ENCODE results near the gene TBC1D1.

TBC1D1 gene

GRCh38 chr4:38162240-38162784 lies 271.4 kb downstream of the TBC1D1 start:
- peak overlapping the region; percentile 20 for H2BK12ac ChIP-seq (ENCODE audit: low read length)
- WGBS (ENCODE audit: extremely low coverage, insufficient coverage, insufficient read length): no CpG with 5 or more reads among the region's 4 CpGs

GRCh38 chr4:38163216-38164006 lies 272.5 kb downstream of the TBC1D1 start:
- Histone ChIP-seq H3K18ac (ENCODE audit: low read length) (no peak overlapping the region), H2BK12ac (ENCODE audit: low read length) (no peak overlapping the region), H2BK120ac (ENCODE audit: insufficient read depth, low read length, poor library complexity) (no peak overlapping the region), H2AK5ac (ENCODE audit: low read length) (no peak overlapping the region), H3K9me3 (ENCODE audit: insufficient read depth, low read depth, low read length) (no peaks in the 10 kb centered on the region), H3K14ac (ENCODE audit: low read length) (no peak overlapping the region), H3K27me3 (ENCODE audit: insufficient read depth, low read length) (no peaks in the 10 kb centered on the region), H2AFZ (ENCODE audit: insufficient read depth, low read length, poor library complexity) (no peak overlapping the region), H3K23ac (ENCODE audit: low read length) (no peak overlapping the region), H4K91ac (ENCODE audit: low read depth, low read length) (no peak overlapping the region), H2BK5ac (ENCODE audit: low read depth, low read length, poor library complexity) (no peak overlapping the region), H3K79me2 (ENCODE audit: control insufficient read depth, insufficient read depth, low read length, poor library complexity) (no peaks in the 10 kb centered on the region), H3K4ac (ENCODE audit: low read depth, low read length) (no peak overlapping the region), H3K4me2 (ENCODE audit: low read length) (no peak overlapping the region), H4K12ac (ENCODE audit: low read depth, low read length) (no peak overlapping the region), H4K8ac (ENCODE audit: low read depth, low read length) (no peak overlapping the region), H3K36me3 (ENCODE audit: control insufficient read depth in 1 of 2, insufficient read depth in 2 of 2, low read length in 2 of 2) (no peaks in the 10 kb centered on the region), H3K79me1 (ENCODE audit: low read length) (peaks cover 2% of the 10 kb centered on the region), H3K4me3 (ENCODE audit: low read depth, low read length) (no peak overlapping the region), H3K27ac (ENCODE audit: low read depth, low read length) (no peak overlapping the region), H3K4me1 (ENCODE audit: control insufficient read depth in 1 of 2, insufficient read depth in 2 of 2, low read length in 2 of 2) (peaks cover 5% of the 10 kb centered on the region in 2 experiments), H3K9ac (ENCODE audit: low read length) (no peak overlapping the region)
- DNase-seq: no peak
- WGBS (ENCODE audit: extremely low coverage, insufficient coverage, insufficient read length): no CpG with 5 or more reads among the region's 5 CpGs

More at GRCh38 chr4:38162240-38162784, 271.4 kb downstream of the TBC1D1 start:
- Histone ChIP-seq H3K18ac (ENCODE audit: low read length) (no peak overlapping the region), H3K27me3 (ENCODE audit: insufficient read depth, low read length) (no peaks in the 10 kb centered on the region), H4K91ac (ENCODE audit: low read depth, low read length) (no peak overlapping the region), H3K27ac (ENCODE audit: low read depth, low read length) (no peak overlapping the region), H3K36me3 (ENCODE audit: control insufficient read depth in 1 of 2, insufficient read depth in 2 of 2, low read length in 2 of 2) (no peaks in the 10 kb centered on the region), H3K4me2 (ENCODE audit: low read length) (no peak overlapping the region), H2AFZ (ENCODE audit: insufficient read depth, low read length, poor library complexity) (no peak overlapping the region), H3K79me2 (ENCODE audit: control insufficient read depth, insufficient read depth, low read length, poor library complexity) (no peaks in the 10 kb centered on the region), H2BK5ac (ENCODE audit: low read depth, low read length, poor library complexity) (no peak overlapping the region), H2BK120ac (ENCODE audit: insufficient read depth, low read length, poor library complexity) (no peak overlapping the region), H3K4me1 (ENCODE audit: control insufficient read depth in 1 of 2, insufficient read depth in 2 of 2, low read length in 2 of 2) (peaks cover 5% of the 10 kb centered on the region in 2 experiments), H3K4me3 (ENCODE audit: low read depth, low read length) (no peak overlapping the region), H3K14ac (ENCODE audit: low read length) (peak overlapping the region; percentile 26), H4K12ac (ENCODE audit: low read depth, low read length) (no peak overlapping the region), H3K4ac (ENCODE audit: low read depth, low read length) (no peak overlapping the region), H3K9ac (ENCODE audit: low read length) (no peak overlapping the region), H2AK5ac (ENCODE audit: low read length) (no peak overlapping the region), H3K79me1 (ENCODE audit: low read length) (peaks cover 2% of the 10 kb centered on the region), H4K8ac (ENCODE audit: low read depth, low read length) (no peak overlapping the region), H3K9me3 (ENCODE audit: insufficient read depth, low read depth, low read length) (no peaks in the 10 kb centered on the region), H3K23ac (ENCODE audit: low read length) (no peak overlapping the region)
- no peak for DNase-seq

DNA sequence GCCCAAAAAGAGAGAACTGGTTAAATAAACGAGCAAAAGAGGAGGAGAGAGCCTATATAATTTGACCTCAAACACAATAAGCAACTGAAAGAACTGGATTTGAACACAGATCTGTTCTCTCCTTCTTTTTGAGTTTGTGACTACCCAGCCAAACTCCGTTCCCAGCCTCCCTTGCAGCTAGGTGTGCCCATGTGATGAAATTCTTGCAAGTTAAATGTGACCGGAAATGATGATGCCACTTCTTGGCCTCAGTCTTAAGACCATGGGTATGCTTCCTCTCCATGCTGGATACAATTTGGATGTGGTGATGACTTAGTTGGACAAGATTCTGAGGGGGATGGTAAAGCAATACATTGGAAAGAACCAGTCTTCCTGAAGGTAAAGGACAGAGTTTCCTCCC lies 273.5 kb downstream of the TBC1D1 start:
- no peak overlapping the region for H2BK5ac ChIP-seq (ENCODE audit: low read depth, low read length, poor library complexity)
- H3K36me3 ChIP-seq (ENCODE audit: control insufficient read depth in 1 of 2, insufficient read depth in 2 of 2, low read length in 2 of 2): no peaks in the 10 kb centered on the region
- no peak overlapping the region for H3K18ac ChIP-seq (ENCODE audit: low read length)
- H3K27me3 ChIP-seq (ENCODE audit: insufficient read depth, low read length): no peaks in the 10 kb centered on the region
- H2BK12ac ChIP-seq (ENCODE audit: low read length): no peak overlapping the region
- peaks cover 2% of the 10 kb centered on the region for H3K79me1 ChIP-seq (ENCODE audit: low read length)
- no peak overlapping the region for H3K23ac ChIP-seq (ENCODE audit: low read length)
- H2AK5ac ChIP-seq (ENCODE audit: low read length): no peak overlapping the region
- H4K91ac ChIP-seq (ENCODE audit: low read depth, low read length): no peak overlapping the region
- H3K4me1 ChIP-seq (ENCODE audit: control insufficient read depth in 1 of 2, insufficient read depth in 2 of 2, low read length in 2 of 2): peaks cover 5% of the 10 kb centered on the region in 2 experiments
- no peak overlapping the region for H3K14ac ChIP-seq (ENCODE audit: low read length)
- no peak overlapping the region for H4K8ac ChIP-seq (ENCODE audit: low read depth, low read length)
- H2BK120ac ChIP-seq (ENCODE audit: insufficient read depth, low read length, poor library complexity): no peak overlapping the region
- no peaks in the 10 kb centered on the region for H3K79me2 ChIP-seq (ENCODE audit: control insufficient read depth, insufficient read depth, low read length, poor library complexity)
- H3K9ac ChIP-seq (ENCODE audit: low read length): no peak overlapping the region
- no peak overlapping the region for H4K12ac ChIP-seq (ENCODE audit: low read depth, low read length)
- H3K9me3 ChIP-seq (ENCODE audit: insufficient read depth, low read depth, low read length): no peaks in the 10 kb centered on the region
- H3K4ac ChIP-seq (ENCODE audit: low read depth, low read length): no peak overlapping the region
- H2AFZ ChIP-seq (ENCODE audit: insufficient read depth, low read length, poor library complexity): no peak overlapping the region
- no peak overlapping the region for H3K27ac ChIP-seq (ENCODE audit: low read depth, low read length)
- H3K4me3 ChIP-seq (ENCODE audit: low read depth, low read length): no peak overlapping the region
- no CpG with 5 or more reads among the region's 3 CpGs for WGBS (ENCODE audit: extremely low coverage, insufficient coverage, insufficient read length)
- DNase-seq: no peak
- H3K4me2 ChIP-seq (ENCODE audit: low read length): no peak overlapping the region

DNA sequence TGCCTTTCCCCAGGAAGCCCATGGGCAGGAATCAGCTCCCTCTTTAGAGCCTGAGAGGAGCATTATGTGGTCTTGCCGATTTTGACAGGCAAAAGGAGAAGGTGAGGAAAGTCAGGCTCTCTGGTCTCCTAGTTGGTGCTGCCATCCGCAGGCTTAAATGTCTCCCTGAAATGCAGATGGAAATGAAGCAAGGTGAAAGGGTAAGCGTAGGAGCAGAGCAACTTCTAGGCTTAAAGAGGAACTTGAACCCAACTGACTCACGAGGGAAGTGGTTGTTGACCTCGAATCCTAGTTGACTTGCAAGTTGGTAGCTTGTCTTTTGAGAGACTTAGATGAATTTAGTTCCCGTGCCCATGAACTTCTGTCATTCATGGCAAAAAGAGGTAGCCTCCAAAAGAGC lies 275.2 kb downstream of the TBC1D1 start:
- no peak overlapping the region for H2AFZ ChIP-seq (ENCODE audit: insufficient read depth, low read length, poor library complexity)
- H3K4me3 ChIP-seq (ENCODE audit: low read depth, low read length): no peak overlapping the region
- no peaks in the 10 kb centered on the region for H3K27me3 ChIP-seq (ENCODE audit: insufficient read depth, low read length)
- no peak overlapping the region for H3K23ac ChIP-seq (ENCODE audit: low read length)
- H3K4me2 ChIP-seq (ENCODE audit: low read length): no peak overlapping the region
- no peak overlapping the region for H3K14ac ChIP-seq (ENCODE audit: low read length)
- no peak overlapping the region for H4K8ac ChIP-seq (ENCODE audit: low read depth, low read length)
- no peak overlapping the region for H2BK120ac ChIP-seq (ENCODE audit: insufficient read depth, low read length, poor library complexity)
- no peak for DNase-seq
- H3K9me3 ChIP-seq (ENCODE audit: insufficient read depth, low read depth, low read length): no peaks in the 10 kb centered on the region
- H2BK12ac ChIP-seq (ENCODE audit: low read length): no peak overlapping the region
- H3K79me1 ChIP-seq (ENCODE audit: low read length): no peaks in the 10 kb centered on the region
- H2BK5ac ChIP-seq (ENCODE audit: low read depth, low read length, poor library complexity): no peak overlapping the region
- H3K4ac ChIP-seq (ENCODE audit: low read depth, low read length): no peak overlapping the region
- no peak overlapping the region for H4K12ac ChIP-seq (ENCODE audit: low read depth, low read length)
- no peak overlapping the region for H3K27ac ChIP-seq (ENCODE audit: low read depth, low read length)
- no peaks in the 10 kb centered on the region for H3K36me3 ChIP-seq (ENCODE audit: control insufficient read depth in 1 of 2, insufficient read depth in 2 of 2, low read length in 2 of 2)
- no peak overlapping the region for H4K91ac ChIP-seq (ENCODE audit: low read depth, low read length)
- H2AK5ac ChIP-seq (ENCODE audit: low read length): no peak overlapping the region
- no CpG with 5 or more reads among the region's 6 CpGs for WGBS (ENCODE audit: extremely low coverage, insufficient coverage, insufficient read length)
- no peaks in the 10 kb centered on the region for H3K79me2 ChIP-seq (ENCODE audit: control insufficient read depth, insufficient read depth, low read length, poor library complexity)
- no peaks in the 10 kb centered on the region for H3K4me1 ChIP-seq (ENCODE audit: control insufficient read depth in 1 of 2, insufficient read depth in 2 of 2, low read length in 2 of 2)
- no peak overlapping the region for H3K9ac ChIP-seq (ENCODE audit: low read length)
- no peak overlapping the region for H3K18ac ChIP-seq (ENCODE audit: low read length)

All from trophoblast cell (in vitro differentiated cells and primary cell).